Measurements from ENCODE around the gene ISM1. TPM values are rescaled to one million over a fixed set of nuclear protein-coding genes. Genes with fewer than 3 reads are reported as not detected.

Gene ISM1
- total and polyA plus RNA-seq, 7 donors: 0.60 to 3.3 (median 1.5) TPM; not detected in 1

DNA sequence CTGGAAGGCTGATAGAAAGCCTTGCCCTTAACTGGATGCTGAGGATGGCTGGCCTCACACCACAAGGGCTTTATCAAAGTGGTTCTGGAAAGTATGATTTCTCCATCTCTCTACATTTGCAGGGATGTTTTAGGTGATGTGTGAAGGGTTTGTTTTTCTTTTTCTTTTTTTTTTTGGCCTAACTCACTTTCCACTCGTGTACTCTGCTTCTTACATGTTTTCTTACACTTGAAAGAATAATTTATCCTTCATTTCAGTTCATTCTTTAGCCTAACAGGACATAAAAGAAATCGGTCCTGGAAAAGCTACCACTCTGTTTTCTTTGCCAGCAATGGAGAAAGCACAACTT, 41.2 kb downstream of the ISM1 start:
- TF ChIP-seq, protein P1, sequence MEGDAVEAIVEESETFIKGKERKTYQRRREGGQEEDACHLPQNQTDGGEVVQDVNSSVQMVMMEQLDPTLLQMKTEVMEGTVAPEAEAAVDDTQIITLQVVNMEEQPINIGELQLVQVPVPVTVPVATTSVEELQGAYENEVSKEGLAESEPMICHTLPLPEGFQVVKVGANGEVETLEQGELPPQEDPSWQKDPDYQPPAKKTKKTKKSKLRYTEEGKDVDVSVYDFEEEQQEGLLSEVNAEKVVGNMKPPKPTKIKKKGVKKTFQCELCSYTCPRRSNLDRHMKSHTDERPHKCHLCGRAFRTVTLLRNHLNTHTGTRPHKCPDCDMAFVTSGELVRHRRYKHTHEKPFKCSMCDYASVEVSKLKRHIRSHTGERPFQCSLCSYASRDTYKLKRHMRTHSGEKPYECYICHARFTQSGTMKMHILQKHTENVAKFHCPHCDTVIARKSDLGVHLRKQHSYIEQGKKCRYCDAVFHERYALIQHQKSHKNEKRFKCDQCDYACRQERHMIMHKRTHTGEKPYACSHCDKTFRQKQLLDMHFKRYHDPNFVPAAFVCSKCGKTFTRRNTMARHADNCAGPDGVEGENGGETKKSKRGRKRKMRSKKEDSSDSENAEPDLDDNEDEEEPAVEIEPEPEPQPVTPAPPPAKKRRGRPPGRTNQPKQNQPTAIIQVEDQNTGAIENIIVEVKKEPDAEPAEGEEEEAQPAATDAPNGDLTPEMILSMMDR (IDR thresholded peaks at IDR 0.05): no peak
- TF ChIP-seq EP300 (IDR thresholded peaks at IDR 0.05): no peak
- TF ChIP-seq POLR2AphosphoS5 (IDR thresholded peaks at IDR 0.05): no peak
- TF ChIP-seq POLR2A (IDR thresholded peaks at IDR 0.05): no peak
- Histone ChIP-seq H3K4me3 (no peak overlapping the region), H3K27ac (no peak overlapping the region), H3K4me1 (peaks cover 0 to 12% (median 7%) of the 10 kb centered on the region in 4 donors), H3K36me3 (no peaks in the 10 kb centered on the region), H3K27me3 (no peaks in the 10 kb centered on the region), H3K9me3 (no peaks in the 10 kb centered on the region)
- DNase-seq: no peak
- WGBS, 2 donors: 72 to 79% methylated on average over 2 of the region's 2 CpGs
- intact Hi-C loops (cut with DNase I): no loop called here

GRCh38 chr20:13262671-13263360, 41.7 kb downstream of the ISM1 start:
- 38 to 72% methylated on average over 9 of the region's 9 CpGs for WGBS, 2 donors

GRCh38 chr20:13263451-13263850, 42.4 kb downstream of the ISM1 start:
- 61 to 84% methylated on average over 5 of the region's 5 CpGs for WGBS, 2 donors
- TF ChIP-seq, protein P1 (IDR thresholded peaks at IDR 0.05): no peak
- TF ChIP-seq EP300 (IDR thresholded peaks at IDR 0.05): no peak
- no peak for TF ChIP-seq POLR2A (IDR thresholded peaks at IDR 0.05)
- TF ChIP-seq POLR2AphosphoS5 (IDR thresholded peaks at IDR 0.05): no peak
- intact Hi-C loops (cut with DNase I): no loop called here
- Histone ChIP-seq H3K36me3 (no peaks in the 10 kb centered on the region), H3K4me3 (no peak overlapping the region), H3K27me3 (no peaks in the 10 kb centered on the region), H3K9me3 (no peaks in the 10 kb centered on the region), H3K27ac (no peak overlapping the region), H3K4me1 (peaks cover 0 to 12% (median 7%) of the 10 kb centered on the region in 4 donors)
- no peak for DNase-seq

More at GRCh38 chr20:13262671-13263360, 41.7 kb downstream of the ISM1 start:
- Histone ChIP-seq H3K4me1 (peaks cover 0 to 12% (median 7%) of the 10 kb centered on the region in 4 donors), H3K9me3 (no peaks in the 10 kb centered on the region), H3K36me3 (no peaks in the 10 kb centered on the region), H3K27ac (no peak overlapping the region), H3K4me3 (no peak overlapping the region), H3K27me3 (no peaks in the 10 kb centered on the region)
- DNase-seq: no peak
- TF ChIP-seq POLR2AphosphoS5 (IDR thresholded peaks at IDR 0.05) (no peak), POLR2A (IDR thresholded peaks at IDR 0.05) (no peak), EP300 (IDR thresholded peaks at IDR 0.05) (no peak)
- TF ChIP-seq, protein P1 (IDR thresholded peaks at IDR 0.05): no peak
- intact Hi-C loops (cut with DNase I): no loop called here

DNA sequence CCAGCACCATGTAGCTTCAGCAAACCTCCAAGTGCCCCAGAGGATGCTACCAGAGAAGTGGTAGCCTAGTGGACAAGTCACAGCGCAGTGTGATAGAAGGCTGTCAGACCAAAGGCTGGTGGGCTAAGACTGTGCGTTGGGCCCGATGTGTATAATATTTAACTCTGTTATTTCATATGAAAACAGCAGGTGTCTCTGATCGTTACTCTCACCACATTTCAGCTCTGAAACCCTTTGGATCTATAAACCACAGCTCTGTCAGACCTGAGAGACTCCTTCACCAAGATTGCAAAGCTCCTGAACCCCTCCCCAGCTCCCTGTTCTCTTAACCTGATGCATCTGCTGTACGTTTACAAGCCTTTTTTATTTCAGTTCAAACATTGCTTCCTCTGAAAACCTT, 43.8 kb downstream of the ISM1 start:
- DNase-seq: no peak
- intact Hi-C loops (cut with DNase I): no loop called here
- TF ChIP-seq, protein P1 (IDR thresholded peaks at IDR 0.05): no peak
- TF ChIP-seq EP300 (IDR thresholded peaks at IDR 0.05) (no peak), POLR2A (IDR thresholded peaks at IDR 0.05) (no peak), POLR2AphosphoS5 (IDR thresholded peaks at IDR 0.05) (no peak)
- Histone ChIP-seq H3K36me3 (no peaks in the 10 kb centered on the region), H3K9me3 (no peaks in the 10 kb centered on the region), H3K4me3 (no peak overlapping the region), H3K27ac (no peak overlapping the region), H3K4me1 (peaks cover 0 to 12% (median 7%) of the 10 kb centered on the region in 4 donors), H3K27me3 (no peaks in the 10 kb centered on the region)
- WGBS, 2 donors: 76 to 77% methylated on average over 5 of the region's 5 CpGs

- Histone ChIP-seq H3K27me3 (no peaks in the 10 kb centered on the region), H3K27ac (no peak overlapping the region), H3K36me3 (no peaks in the 10 kb centered on the region), H3K4me3 (no peak overlapping the region), H3K4me1 (peaks cover 0 to 12% (median 7%) of the 10 kb centered on the region in 4 donors), H3K9me3 (no peaks in the 10 kb centered on the region)
- no peak for DNase-seq
- WGBS, 2 donors: 89 to 94% methylated on average over 4 of the region's 4 CpGs
- TF ChIP-seq EP300 (IDR thresholded peaks at IDR 0.05): no peak
- no peak for TF ChIP-seq POLR2A (IDR thresholded peaks at IDR 0.05)
- no peak for TF ChIP-seq POLR2AphosphoS5 (IDR thresholded peaks at IDR 0.05)
- TF ChIP-seq, protein P1 (IDR thresholded peaks at IDR 0.05): no peak
- intact Hi-C loops (cut with DNase I): no loop called here
Observed at GRCh38 chr20:13265941-13266340, 44.9 kb downstream of the ISM1 start.
